Spinal cord (tissue), 10 donors: ENCODE data around the gene SH3RF3. TPM values are rescaled to one million over a fixed set of nuclear protein-coding genes. Genes with fewer than 3 reads are reported as not detected.
"Not testable (repeated sequence)": the region's sequence is repeated elsewhere in the genome, so short reads cannot be mapped to it uniquely, and the experiment has no call there.

Experiments
- DNase-seq, 6 donors: peaks; one replicate each; pipeline versions ENCODE4 v3.0.0 to v3.0.0-alpha.2; 2013 to 2015; ENCODE audit warnings: low spot score in 6 of 6, low read depth in 4 of 6
- H3K27ac ChIP-seq: one replicate; pipeline ENCODE4 v1.5.1; 2013; ENCODE audit warnings: low read depth, low read length, control low read depth
- H3K27me3 ChIP-seq: one replicate; pipeline ENCODE4 v1.6.1; 2013; ENCODE audit warnings: low read length; ENCODE audit not compliant: control insufficient read depth, insufficient read depth
- H3K36me3 ChIP-seq: one replicate; pipeline ENCODE4 v1.6.1; 2013; ENCODE audit warnings: low read length; ENCODE audit not compliant: control insufficient read depth, insufficient read depth
- H3K4me1 ChIP-seq: one replicate; pipeline ENCODE4 v1.6.1; 2013; ENCODE audit warnings: low read length; ENCODE audit not compliant: control insufficient read depth, insufficient read depth
- H3K4me3 ChIP-seq: one replicate; pipeline ENCODE4 v1.5.1; 2013; ENCODE audit warnings: low read depth, low read length, control low read depth
- H3K9me3 ChIP-seq: one replicate; pipeline ENCODE4 v1.6.1; 2013; ENCODE audit warnings: low read length; ENCODE audit not compliant: control insufficient read depth, insufficient read depth
- WGBS: methylation state at CpG from one replicate; pipeline ENCODE4 v1.1.5; 2013; ENCODE audit warnings: missing lambda C conversion rate; ENCODE audit not compliant: insufficient coverage; 5-methylcytosine and 5-hydroxymethylcytosine counted together
- polyA plus RNA-seq, 2 donors: library from polyadenylated mRNA; unstranded; fragments of 120-200 nt; gene quantifications; one replicate each; pipeline ENCODE4 v1.2.1, GENCODE V29; 2013; ENCODE audit not compliant: insufficient read length in 2 of 2
- total RNA-seq, 2 donors: library from RNA; depleted of rRNA in 1 of 2; stranded (reverse); fragments of 120-200 nt in 1 of 2; fragments of >200 nt in 1 of 2; gene quantifications; one replicate each; pipeline versions ENCODE4 v1.2.3 to v1.2.4, GENCODE V29; 2013 to 2014
- donor health status: healthy.

Gene SH3RF3
- total and polyA plus RNA-seq, 4 donors = 4.8 to 11.8 (median 7.8) TPM

DNA sequence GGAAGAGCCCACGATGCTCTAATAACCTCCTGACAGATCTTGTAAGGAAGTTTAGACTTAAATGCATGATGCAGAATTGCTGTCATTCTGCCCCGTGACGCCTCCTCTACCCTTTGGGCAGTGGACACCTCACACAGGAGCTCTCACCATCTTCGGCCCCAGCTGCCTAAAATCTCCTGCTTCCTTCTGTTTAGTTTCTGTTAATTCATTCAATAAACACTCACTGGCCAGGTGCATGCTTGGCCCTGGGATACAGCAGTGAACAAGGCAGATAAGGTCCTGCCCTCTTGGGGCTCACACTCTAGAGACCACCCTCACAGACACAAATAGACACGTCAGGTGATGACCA lies 403.7 kb downstream of the SH3RF3 start:
- H3K36me3 ChIP-seq = no peaks in the 10 kb centered on the region
- DNase-seq = no peak
- H3K4me1 ChIP-seq = peaks cover 12% of the 10 kb centered on the region
- H3K9me3 ChIP-seq = no peaks in the 10 kb centered on the region
- no peak overlapping the region for H3K27ac ChIP-seq
- no peak overlapping the region for H3K4me3 ChIP-seq
- WGBS = 83% methylated on average over 4 of the region's 5 CpGs
- no peaks in the 10 kb centered on the region for H3K27me3 ChIP-seq

DNA sequence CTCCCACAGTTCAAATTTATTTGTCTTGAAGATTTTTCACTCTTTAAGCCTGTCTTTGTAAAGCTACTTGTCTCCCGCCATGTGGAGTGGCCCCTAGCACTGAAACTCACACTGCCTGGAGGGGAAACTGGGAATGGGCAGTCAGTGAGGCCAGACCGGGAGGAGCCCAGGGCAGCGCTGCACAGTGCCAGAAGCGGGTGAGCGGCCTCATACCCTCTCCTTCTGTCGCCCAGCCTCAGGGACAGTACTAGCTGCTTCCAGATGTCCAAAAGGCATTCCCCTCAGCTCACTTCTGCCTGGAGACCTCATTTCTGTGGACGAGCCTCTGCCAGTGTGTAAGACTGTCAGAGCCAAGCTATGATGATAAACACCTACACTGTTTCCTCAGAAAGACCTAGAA lies 404.8 kb downstream of the SH3RF3 start:
- no peak for DNase-seq
- Histone ChIP-seq H3K4me3 (no peak overlapping the region), H3K36me3 (no peaks in the 10 kb centered on the region), H3K9me3 (no peaks in the 10 kb centered on the region), H3K4me1 (peaks cover 12% of the 10 kb centered on the region), H3K27ac (no peak overlapping the region), H3K27me3 (no peaks in the 10 kb centered on the region)
- 78% methylated on average over 6 of the region's 7 CpGs for WGBS

DNA sequence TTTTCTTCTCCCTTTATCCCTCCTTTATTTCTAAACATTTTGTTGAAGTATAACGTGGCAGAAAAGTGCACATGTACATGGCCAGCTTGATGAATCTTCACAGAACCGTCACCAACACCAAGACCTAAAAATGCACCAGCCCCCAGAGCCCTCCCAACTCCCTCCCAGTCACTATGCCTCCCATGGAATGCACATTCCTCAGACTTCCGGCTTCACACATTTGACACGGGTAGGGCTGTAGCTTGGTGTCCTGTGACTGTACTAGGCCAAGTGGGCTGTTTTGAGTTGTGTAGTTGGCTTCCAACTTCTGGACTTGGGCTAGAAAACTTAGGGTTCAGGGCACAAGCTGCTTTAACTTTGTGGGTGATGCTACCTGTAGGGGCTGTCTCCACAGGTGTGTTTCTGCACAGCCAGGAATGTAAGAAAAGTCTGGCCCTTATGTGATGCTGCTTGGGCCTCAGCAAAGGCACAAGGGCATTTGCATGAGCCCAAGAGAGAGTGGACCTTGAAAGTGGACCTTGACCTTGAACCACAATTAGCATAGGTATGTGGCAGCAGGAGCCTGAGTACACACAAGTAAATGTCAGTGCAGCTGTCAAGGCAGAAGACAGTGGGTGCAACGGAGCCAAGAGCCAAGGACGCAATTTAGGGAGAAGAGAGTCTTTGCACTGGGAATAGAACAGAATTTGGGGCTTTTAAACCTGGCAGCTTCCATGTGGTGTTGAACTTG lies 406.4 kb downstream of the SH3RF3 start:
- DNase-seq = no peak
- H3K9me3 ChIP-seq = no peaks in the 10 kb centered on the region
- H3K36me3 ChIP-seq = no peaks in the 10 kb centered on the region
- no peak overlapping the region for H3K4me3 ChIP-seq
- no peak overlapping the region for H3K27ac ChIP-seq
- 92% methylated on average over 5 of the region's 6 CpGs for WGBS
- peaks cover 3% of the 10 kb centered on the region for H3K4me1 ChIP-seq
- no peaks in the 10 kb centered on the region for H3K27me3 ChIP-seq

DNA sequence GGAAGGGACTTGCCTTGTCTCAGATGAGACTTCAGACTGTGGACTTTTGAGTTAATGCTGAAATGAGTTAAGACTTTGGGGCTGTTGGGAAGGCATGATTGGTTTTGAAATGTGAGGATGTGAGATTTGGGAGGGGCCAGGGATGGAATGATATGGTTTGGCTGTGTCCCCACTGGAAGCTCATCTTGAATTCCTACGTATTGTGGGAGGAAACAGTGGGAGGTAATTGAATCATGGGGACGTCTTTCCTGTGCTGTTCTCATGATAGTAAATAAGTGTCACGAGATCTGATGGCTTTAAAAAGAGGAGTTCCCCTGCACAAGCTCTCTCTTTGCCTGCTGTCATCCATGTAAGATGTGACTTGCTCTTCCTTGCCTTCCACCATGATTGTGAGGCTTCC lies 407.6 kb downstream of the SH3RF3 start:
- H3K27ac ChIP-seq, DNase-seq, H3K36me3 ChIP-seq, H3K9me3 ChIP-seq, H3K27me3 ChIP-seq, H3K4me3 ChIP-seq, H3K4me1 ChIP-seq: not testable (repeated sequence)
- no CpG with 5 or more reads among the region's 3 CpGs for WGBS

DNA sequence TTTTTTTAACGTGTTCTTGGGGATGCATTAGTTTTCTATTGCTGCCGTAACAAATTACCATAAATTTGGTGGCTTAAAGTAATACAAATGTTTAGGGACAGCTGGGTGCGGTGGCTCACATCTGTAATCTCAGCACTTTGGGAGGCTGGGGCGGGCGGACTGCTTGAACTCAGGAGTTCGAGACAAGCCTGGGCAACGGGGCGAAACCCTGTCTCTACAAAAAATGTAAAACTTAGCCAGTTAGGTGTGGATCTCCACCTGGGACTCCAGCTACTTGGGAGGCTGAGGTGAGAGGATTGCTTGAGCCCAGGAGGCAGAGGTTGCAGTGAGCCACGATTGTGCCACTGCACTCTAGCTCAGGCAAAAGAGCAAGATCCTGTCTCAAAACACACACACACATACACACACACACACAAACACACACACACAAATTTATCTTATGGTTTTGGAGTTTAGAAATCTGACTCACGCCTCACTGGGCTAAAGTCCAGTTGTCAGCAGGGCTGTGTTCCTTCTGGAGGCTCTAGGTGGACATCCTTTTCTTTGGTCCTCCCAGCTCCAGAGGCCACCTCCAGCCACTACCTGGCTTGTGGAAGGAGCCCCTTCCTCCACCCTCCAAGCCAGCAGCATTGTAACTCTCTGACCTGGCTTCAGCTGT lies 408.7 kb downstream of the SH3RF3 start:
- H3K36me3 ChIP-seq = no peaks in the 10 kb centered on the region
- H3K4me1 ChIP-seq = peaks cover 3% of the 10 kb centered on the region
- DNase-seq = no peak
- H3K27ac ChIP-seq = no peak overlapping the region
- no peak overlapping the region for H3K4me3 ChIP-seq
- WGBS = 90% methylated on average over 5 of the region's 10 CpGs
- H3K27me3 ChIP-seq = no peaks in the 10 kb centered on the region
- H3K9me3 ChIP-seq = no peaks in the 10 kb centered on the region

DNA sequence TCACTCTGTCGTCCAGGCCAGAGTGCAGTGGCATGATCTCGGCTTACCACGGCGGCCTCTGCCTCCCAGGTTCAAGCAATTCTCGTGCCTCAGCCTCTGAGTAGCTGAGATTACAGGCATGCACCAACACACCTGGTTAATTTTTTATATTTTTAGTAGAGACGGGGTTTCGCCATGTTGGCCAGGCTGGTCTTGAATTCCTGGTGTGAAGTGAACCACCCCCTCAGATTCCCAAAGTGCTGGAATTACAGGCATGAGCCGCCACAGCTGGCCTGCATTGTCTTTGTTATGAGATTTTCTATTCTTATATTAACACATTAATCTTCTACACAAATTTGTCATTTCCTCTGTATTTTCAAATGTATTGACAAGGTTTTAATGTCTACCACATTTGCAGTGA lies 409.5 kb downstream of the SH3RF3 start:
- 100% methylated on average over 4 of the region's 8 CpGs for WGBS
- no peak overlapping the region for H3K27ac ChIP-seq
- peaks cover 3% of the 10 kb centered on the region for H3K4me1 ChIP-seq
- H3K27me3 ChIP-seq = no peaks in the 10 kb centered on the region
- no peaks in the 10 kb centered on the region for H3K9me3 ChIP-seq
- no peaks in the 10 kb centered on the region for H3K36me3 ChIP-seq
- H3K4me3 ChIP-seq = no peak overlapping the region
- no peak for DNase-seq

DNA sequence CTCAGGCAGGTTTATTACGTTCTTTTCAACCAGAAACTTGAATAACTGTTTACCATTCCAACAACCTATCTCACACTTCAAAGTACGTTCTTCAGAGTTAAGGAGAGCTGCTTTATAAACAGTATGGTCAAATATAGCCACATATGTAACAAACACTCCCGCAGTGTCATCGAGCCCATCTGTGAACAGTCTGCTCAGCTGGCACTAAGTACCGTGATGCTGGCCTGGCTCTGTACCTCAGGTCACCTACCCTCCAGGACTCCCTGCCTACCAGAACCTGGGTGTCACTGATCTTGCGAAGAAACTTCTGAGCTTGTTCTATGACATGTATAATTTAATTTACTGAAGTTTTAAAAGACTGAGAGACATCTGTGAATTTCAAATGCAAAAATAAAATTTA lies 413.4 kb downstream of the SH3RF3 start:
- no peaks in the 10 kb centered on the region for H3K27me3 ChIP-seq
- H3K4me3 ChIP-seq = no peak overlapping the region
- no peaks in the 10 kb centered on the region for H3K36me3 ChIP-seq
- DNase-seq = no peak
- no CpG with 5 or more reads among the region's 6 CpGs for WGBS
- no peak overlapping the region for H3K27ac ChIP-seq
- H3K9me3 ChIP-seq = no peaks in the 10 kb centered on the region
- peaks cover 3% of the 10 kb centered on the region for H3K4me1 ChIP-seq

DNA sequence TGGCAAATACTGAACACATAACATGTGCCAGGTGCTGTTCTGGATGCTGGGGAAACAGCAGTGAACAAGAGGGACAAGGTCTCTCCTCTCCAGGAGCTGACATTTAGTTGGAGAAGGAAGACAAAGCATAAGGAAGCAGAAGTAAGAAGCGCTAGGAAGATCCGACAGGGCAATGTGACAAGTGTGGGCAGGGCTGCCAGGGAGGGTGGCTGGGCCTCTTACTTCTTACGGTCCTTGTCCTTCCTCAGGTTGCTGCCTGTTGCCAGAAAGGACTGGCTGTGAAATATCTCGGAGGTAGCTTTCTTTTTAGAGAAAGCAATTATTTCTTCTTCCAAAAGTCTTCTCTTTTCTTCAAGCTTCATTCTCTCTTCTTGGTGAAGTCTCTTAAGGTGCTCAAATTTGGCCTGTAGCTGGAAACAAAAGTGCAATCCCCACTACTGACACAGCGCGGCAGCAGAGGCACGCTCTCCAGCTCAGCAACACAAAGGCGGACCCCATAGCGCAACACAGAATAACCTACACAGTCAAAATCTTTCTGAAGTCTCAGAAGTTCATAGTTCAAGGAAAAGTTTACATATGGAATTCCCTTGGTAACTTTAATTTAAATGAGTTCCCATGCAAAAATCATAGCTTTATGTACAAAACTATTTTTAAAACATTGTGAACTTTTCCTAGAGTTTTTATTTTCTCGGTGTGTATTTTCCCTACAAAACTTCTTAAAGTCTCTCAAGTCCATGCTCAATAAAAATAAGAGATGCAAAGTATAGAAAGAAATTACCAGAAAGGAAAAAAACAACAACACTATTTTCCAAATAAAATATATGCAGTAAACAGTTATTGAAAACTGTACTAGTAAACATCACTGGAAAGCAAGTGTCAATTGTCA lies 417.1 kb downstream of the SH3RF3 start:
- H3K36me3 ChIP-seq = no peaks in the 10 kb centered on the region
- no peaks in the 10 kb centered on the region for H3K9me3 ChIP-seq
- no peak overlapping the region for H3K4me3 ChIP-seq
- H3K27me3 ChIP-seq = no peaks in the 10 kb centered on the region
- DNase-seq = peak; percentile 44 to 95 (median 70)
- 23% methylated on average over 4 of the region's 10 CpGs for WGBS
- H3K4me1 ChIP-seq = peaks cover 3% of the 10 kb centered on the region
- H3K27ac ChIP-seq = no peak overlapping the region

DNA sequence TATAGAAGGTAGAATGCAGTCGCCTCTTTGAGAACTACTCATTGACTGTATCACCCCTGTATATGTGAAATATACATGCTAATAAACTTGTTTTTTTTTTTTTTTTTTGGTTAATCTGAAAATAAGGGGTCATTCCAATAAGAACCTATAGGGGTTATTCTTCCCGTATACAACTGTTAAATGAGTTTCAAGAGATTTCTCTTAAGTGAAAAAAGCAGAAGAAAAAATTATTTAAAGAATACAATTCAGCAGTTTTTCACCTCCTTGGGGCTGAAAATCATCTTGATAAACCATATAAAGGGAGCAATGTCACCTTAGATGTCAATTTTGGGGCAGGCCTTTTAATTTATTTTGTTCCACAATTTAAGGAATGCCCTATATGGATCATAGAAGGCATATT lies 418.3 kb downstream of the SH3RF3 start:
- H3K4me1 ChIP-seq = peaks cover 3% of the 10 kb centered on the region
- no CpG with 5 or more reads among the region's 2 CpGs for WGBS

More for the DNA sequence above, 418.3 kb downstream of the SH3RF3 start:
- Histone ChIP-seq H3K27me3 (no peaks in the 10 kb centered on the region), H3K4me3 (no peak overlapping the region), H3K27ac (no peak overlapping the region), H3K9me3 (no peaks in the 10 kb centered on the region), H3K36me3 (peaks cover 1% of the 10 kb centered on the region)
- no peak for DNase-seq
